GM19372 (cell line): Measurements from ENCODE around the gene APLN.

Experiments
- ATAC-seq: cut with Tn5 transposase; IDR thresholded peaks from one replicate; pipeline ENCODE4 v1.9.1; 2021; ENCODE audit warnings: mild to moderate bottlenecking, low read depth, moderate library complexity; ENCODE audit not compliant: unreplicated experiment

APLN gene

GRCh38 chrX:129600981-129601424, 53.8 kb downstream of the APLN start:
- ATAC-seq: no peak

DNA sequence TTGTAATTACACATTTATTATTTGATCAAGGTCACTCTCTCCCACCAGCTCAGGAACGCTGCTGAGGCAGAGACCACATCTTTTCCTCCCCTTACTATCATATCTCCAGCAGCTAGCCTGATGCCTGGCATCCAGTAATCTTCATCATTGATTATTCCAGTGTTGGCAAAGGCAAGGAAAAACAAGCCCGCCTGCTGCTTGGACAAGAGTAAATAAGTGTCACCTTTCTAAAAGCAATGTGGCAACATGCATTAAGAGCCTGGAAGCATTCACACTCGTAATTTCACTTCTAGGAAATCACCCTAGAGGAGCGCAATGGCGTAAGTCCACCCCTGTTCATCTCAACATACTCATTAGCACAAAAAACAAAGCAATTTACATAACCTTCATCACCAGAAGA, 54.8 kb downstream of the APLN start:
- ATAC-seq: no peak

- no peak for ATAC-seq
Measured at GRCh38 chrX:129599499-129599898, 55.3 kb downstream of the APLN start.

DNA sequence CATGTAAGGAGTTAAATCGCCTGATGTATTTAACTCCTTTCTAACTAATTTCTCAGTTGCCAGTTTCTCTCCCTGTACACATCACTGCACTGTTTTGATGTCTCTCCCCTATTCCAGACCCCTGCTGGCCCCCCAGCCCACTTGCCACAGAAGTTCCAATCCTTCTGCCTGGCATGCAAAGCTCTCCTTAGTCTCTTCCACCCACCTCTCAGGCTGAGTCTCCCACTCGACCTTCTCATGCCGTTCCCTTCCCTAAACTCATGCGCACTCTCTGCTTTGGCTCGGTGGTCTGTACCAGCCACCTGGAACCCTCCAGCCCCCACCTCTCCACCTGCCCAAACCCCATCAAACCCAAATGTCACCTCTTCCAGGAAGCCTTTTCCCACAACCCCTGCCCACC, 56.9 kb downstream of the APLN start:
- ATAC-seq: no peak

- no peak for ATAC-seq
Measured at GRCh38 chrX:129596077-129596476, 58.7 kb downstream of the APLN start.
